ENCODE measurements around the gene AKAP6.

DNA sequence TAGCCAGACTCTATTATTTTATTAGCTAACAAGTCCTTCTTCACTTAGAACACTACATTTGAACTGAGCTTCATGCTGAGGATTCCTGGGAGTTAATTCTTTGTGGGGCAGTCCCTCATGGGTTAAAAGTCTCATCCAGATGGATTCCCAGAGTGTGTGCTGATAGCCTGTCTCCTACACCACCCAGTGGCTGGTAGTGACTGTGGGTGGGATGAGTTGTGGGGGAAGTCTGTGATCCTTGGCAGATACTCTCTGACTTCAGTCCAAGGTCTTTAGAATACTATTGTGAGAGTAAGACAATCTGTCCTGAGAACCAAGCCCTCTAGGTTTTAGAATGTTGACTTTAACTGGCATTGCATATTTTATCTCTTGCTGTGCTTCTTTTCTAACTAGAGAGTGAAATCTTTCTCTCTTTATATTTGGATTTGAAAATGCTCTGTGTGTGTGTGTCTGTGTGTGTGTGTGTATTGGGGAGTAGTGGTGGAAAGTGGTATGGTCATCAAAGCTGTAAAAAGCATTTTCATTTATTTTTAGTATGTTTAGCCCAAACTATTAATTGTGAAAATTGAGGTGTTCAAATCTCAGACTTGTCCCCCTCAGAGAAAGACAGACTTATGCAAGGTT is 37.3 kb downstream of the AKAP6 start:
- TF ChIP-seq, protein P1, sequence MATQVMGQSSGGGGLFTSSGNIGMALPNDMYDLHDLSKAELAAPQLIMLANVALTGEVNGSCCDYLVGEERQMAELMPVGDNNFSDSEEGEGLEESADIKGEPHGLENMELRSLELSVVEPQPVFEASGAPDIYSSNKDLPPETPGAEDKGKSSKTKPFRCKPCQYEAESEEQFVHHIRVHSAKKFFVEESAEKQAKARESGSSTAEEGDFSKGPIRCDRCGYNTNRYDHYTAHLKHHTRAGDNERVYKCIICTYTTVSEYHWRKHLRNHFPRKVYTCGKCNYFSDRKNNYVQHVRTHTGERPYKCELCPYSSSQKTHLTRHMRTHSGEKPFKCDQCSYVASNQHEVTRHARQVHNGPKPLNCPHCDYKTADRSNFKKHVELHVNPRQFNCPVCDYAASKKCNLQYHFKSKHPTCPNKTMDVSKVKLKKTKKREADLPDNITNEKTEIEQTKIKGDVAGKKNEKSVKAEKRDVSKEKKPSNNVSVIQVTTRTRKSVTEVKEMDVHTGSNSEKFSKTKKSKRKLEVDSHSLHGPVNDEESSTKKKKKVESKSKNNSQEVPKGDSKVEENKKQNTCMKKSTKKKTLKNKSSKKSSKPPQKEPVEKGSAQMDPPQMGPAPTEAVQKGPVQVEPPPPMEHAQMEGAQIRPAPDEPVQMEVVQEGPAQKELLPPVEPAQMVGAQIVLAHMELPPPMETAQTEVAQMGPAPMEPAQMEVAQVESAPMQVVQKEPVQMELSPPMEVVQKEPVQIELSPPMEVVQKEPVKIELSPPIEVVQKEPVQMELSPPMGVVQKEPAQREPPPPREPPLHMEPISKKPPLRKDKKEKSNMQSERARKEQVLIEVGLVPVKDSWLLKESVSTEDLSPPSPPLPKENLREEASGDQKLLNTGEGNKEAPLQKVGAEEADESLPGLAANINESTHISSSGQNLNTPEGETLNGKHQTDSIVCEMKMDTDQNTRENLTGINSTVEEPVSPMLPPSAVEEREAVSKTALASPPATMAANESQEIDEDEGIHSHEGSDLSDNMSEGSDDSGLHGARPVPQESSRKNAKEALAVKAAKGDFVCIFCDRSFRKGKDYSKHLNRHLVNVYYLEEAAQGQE (IDR thresholded peaks at IDR 0.05; ENCODE audit: low read depth, low read length): no peak
- TF ChIP-seq, protein P2, sequence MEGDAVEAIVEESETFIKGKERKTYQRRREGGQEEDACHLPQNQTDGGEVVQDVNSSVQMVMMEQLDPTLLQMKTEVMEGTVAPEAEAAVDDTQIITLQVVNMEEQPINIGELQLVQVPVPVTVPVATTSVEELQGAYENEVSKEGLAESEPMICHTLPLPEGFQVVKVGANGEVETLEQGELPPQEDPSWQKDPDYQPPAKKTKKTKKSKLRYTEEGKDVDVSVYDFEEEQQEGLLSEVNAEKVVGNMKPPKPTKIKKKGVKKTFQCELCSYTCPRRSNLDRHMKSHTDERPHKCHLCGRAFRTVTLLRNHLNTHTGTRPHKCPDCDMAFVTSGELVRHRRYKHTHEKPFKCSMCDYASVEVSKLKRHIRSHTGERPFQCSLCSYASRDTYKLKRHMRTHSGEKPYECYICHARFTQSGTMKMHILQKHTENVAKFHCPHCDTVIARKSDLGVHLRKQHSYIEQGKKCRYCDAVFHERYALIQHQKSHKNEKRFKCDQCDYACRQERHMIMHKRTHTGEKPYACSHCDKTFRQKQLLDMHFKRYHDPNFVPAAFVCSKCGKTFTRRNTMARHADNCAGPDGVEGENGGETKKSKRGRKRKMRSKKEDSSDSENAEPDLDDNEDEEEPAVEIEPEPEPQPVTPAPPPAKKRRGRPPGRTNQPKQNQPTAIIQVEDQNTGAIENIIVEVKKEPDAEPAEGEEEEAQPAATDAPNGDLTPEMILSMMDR (IDR thresholded peaks at IDR 0.05 in 2 of 3, conservative IDR thresholded peaks at IDR 0.05 in 1 of 3; ENCODE audit: control insufficient read depth in 2 of 3, extremely low read depth in 1 of 3, insufficient read depth in 1 of 3, low read depth in 3 of 3, low read length in 3 of 3): no peak
- TF ChIP-seq POLR2AphosphoS5 (IDR thresholded peaks at IDR 0.05; ENCODE audit: low read length) (no peak), FOXK2 (IDR thresholded peaks at IDR 0.05) (no peak), POLR2A (IDR thresholded peaks at IDR 0.05; ENCODE audit: low read depth, low read length) (no peak), SMAD5 (IDR thresholded peaks at IDR 0.05; ENCODE audit: low read depth) (no peak), GABPA (IDR thresholded peaks at IDR 0.05; ENCODE audit: low read depth) (no peak)
